Left lobe of liver (tissue), 2 donors: ENCODE measurements around the gene IQCK. TPM values are rescaled to one million over a fixed set of nuclear protein-coding genes. Genes with fewer than 3 reads are reported as not detected.

ENCODE experiments used
- ATAC-seq: fragments of 200-7000 bp; cut with Tn5 transposase; one replicate; pipeline ENCODE4 v1.9.1; 2020; ENCODE audit warnings: mild to moderate bottlenecking, moderate library complexity
- DNase-seq: peaks from one replicate; pipeline ENCODE4 v3.0.0-alpha.2; 2020; ENCODE audit warnings: low spot score
- total RNA-seq: library from RNA; stranded (reverse); gene quantifications from one replicate; pipeline ENCODE4 v1.2.1, GENCODE V29; 2021
- donor health status: DM: no; HTN: no; CAD: no; lungs with moderate emphysema.
- donor health status: DM: no; HTN: yes; CAD: no.

The IQCK gene
- total RNA-seq, 1 donor from 2014 or later, result 2.5 TPM

DNA sequence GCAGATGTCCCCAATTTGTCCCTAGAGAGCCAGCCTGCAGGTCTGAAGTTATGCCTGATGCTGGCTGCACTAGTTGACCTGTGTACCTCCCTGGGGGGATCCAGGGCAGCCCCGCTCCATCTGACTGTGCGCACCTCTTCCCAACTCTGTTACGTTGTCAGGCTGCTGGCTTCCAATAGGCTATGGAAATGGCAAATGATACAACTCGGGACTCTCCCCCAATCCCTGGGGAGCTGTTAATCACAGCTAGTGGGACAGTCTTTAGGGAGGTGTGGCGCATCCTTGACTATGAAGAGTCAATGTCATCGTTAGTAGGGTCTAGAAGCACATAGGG, 136.4 kb downstream of the IQCK start:
- ATAC-seq (no peak), DNase-seq (no peak)

DNA sequence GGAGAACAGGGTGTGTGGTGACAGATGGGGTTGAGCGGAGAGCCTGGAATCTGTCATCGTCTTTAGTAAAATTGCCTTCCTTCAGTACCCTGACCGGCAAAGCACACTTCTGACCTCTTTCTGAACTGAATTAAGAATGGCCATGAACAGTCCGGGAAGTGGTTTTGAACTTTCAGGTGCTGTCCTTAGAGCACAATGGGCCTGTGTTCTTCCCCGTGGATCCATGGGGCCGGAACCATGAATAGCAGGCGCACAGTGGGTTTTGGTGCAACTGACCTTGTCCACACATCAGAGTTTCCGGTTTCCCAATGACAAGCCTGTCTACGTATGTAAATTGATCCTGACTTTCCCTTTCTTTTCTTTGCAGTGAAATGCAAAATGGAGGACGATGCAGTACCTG, 138.0 kb downstream of the IQCK start:
- DNase-seq (no peak), ATAC-seq (no peak)

DNA sequence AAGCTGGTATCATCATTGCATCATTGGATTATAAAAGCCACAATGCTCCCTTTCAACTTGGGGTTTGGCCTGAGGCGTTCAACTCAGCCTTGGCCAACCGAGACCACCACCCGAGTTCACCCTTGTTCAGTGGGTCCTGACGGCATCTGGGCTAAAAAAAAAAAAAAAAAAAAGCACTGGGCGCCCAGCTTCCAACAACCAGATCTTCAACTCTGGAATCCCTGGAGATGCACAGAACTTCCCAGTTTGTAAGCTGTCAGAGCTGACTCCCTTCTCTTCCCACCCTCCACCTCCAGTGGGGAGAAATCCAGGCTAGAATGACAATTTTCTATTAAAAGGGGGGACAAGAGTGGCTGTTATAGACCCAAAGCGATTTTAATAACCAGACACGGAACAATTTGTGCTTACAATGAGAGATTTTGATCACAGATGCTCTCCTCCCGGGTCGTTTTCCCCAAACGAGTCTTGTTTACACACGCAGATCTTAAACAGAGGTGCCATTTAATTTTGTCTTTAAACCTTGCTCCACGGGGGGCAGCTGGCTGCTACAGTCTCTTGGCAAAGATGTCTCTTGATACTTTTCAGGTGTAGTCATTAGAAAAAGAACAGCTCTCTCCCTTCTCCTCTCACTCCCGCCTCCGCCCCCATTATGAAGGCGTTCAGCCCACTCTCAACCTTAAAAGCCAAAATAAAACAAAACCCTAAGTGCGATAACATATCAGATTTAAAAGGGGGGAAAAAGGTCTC, 139.7 kb downstream of the IQCK start:
- ATAC-seq, result no peak
- no peak for DNase-seq

DNA sequence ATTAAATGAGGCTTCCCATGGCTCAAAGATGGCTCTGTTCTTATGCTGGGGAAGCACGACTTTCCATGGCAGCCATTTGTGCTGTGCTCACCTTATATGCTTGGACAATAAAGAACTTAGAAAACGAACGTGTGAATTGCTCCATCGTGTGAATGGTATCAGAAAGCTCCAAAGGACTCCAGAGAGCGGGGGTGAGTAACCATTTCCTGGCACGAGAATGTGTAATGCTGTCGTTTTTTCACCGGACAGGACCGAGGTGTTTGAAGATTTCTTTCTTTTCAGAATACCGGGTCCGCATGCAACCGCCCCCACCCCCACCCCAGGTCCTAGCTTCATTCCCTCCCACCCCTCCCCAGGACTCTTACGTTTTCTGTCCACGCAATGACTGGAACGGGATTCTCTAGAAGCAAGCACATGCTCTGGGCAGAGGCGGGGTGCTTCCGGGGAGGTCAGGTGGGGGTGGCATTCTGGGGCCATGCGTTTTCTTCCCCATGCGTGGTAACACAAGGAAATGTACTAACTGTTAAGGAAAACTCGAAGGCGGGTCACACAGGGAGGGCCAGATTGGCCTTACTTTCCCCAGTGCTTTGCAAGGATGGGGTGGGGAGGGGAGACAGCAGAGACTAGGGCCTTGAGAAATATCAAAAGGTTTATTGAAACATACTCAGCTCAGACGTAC, 140.4 kb downstream of the IQCK start:
- ATAC-seq (no peak), DNase-seq (no peak)

DNA sequence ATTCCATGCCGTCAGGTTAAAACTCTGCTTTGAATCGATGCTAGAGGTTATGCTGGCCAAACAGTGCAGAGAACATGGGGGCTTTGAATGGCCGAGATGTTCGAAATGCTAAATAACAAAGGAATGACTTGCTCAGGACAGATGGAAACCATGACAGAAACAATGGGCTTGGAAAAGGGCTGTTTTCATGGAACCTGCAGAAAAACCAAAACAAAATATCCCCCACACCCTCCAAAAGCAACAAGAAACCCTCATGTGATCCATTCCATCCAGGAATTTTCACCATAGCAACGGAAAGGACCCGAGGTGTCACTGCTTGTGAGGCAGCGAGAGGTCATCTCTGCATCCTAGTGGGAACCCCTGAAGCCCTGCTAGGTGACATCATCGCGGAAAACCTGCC, 141.1 kb downstream of the IQCK start:
- ATAC-seq (no peak), DNase-seq (no peak)

DNA sequence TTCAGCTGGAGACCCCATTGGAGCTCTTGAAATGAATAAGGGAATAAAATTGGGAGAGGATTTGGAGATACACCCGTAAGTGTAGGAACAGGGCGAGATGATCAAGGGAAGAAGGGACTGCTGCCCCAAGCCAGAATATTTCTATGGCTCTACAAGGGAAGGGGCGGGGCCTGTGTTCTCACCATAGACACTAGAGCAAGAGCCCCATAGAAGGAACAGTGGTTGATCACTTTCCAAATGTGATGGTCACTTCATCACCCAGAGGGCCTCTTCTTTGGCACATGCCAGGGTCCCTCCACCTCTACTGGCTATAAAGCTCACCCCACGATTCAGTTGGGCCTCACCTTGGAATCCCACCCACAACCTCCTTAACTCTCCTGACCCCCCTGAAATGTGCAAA, 141.5 kb downstream of the IQCK start:
- ATAC-seq (no peak), DNase-seq (no peak)

DNA sequence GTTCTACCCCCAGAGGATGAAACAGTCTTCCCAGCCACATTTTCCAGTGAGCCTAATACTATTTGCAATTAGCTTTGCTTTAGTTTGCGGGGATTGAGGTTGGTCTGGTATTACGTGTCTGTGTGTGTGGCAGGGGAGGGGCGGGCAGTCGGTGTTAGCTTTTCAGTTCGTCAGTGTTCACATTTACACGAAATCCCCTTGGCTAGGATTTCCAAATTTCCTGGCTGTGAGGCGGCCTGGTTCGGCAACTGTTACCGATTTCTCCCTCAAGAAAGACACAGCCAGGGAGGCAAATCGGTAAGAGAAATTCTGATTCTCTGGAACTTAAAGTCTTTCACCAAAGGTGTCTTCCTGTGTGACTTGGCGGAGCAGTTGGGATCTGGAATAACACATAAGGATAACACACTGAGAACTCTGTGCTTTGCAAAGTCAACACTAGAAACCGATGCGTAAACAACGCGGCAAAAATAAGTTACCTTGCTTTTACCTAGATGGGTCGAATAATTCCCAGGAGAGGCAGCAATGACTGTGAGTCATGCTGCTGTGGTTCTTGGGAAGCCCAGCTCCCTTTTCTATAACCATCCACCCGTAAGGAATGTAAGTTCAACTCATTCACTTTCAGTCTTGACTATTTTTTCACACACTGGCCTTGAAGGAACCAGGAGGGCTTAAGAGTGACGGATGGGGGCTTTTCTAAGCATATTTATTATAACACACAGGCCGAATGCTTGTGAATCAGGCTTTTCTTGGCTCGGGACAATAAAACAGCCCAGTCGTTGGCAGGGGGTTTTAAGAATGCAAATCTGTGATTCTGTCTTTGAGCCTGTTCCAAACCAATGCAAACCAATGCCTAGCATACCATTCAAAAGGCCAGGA, 142.3 kb downstream of the IQCK start:
- DNase-seq, result no peak
- no peak for ATAC-seq

DNA sequence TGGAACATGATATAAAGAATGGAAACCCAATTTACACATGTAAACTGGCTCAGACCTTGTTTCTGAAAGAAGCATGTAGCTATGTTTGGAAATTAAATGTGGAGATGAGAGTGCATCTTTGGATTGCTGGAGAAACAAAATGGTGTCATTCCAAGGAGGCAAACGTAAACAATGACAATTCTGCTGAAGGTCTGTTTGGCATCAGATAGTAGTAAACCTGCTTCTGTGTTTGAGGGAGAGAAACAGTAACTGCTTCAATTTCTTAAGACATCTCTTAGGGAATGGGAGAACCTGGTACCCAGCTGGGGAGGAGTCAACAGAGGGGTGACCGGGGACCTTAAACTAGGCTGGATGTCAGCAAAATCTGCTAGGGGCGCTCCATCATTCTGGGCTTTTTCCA, 143.1 kb downstream of the IQCK start:
- DNase-seq (no peak), ATAC-seq (no peak)

DNA sequence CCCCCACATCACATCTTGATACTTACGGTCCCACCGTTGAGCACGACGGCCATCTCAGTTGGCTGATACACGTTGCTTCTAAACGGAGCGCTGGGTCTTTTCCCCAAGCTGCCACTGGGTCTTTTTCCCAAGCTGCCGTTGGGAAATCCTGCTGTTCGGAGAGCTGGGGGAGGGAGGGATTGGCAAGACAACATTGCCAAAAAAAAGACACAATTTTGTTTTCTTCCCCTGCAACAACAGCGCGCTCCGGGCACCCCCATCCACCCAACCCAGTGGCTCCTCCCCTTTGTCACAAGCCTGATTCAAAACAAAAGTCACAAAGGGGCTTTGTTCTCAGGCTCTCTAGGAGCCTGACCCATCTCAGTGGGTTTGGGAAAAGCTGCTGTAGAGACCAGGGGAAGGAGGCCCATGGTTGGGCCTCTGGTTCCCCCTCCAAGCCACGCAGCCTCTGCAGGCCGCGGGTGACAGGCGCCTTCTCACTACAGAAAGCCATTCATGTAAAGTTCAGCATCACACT, 143.8 kb downstream of the IQCK start:
- DNase-seq (no peak), ATAC-seq (no peak)

DNA sequence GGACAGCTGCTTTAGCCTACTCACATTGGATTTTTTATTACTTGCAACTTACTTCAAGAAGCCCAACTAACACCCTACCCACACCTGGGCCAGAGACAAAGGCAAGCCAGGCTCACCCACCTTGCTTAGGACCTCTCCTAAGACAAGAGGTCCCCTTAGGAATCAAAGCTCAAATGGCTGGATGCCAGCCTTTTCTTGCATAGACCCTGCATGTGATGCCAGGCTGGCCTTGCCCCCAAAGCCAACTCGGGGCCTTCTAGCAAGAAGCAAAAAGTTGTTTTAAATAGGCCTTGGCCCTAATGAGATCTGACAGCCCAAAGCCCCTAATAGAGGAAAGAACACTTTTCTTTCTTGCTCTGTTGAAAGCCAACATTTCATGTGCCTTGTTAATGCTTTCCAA, 145.9 kb downstream of the IQCK start:
- DNase-seq (no peak), ATAC-seq (no peak)

DNA sequence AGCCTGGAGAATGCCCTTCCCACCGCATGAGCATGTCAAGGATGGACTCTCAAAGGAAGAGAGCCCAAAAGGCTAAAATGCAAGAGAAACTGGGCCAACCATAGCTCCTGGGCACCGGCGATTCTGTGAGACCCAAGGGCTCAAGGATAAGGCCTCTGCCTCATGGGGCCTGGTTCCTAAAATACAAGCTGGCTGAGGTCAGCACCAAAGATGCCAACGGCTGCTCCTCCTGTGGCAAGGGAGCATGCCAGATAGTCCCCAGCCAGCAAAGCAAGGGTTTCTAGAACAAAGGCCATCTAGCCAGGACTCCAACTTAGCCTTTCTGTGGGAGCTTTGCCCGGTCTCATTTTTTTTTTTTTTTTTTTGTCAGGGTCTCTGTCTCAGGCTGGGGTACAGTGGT, 146.5 kb downstream of the IQCK start:
- no peak for DNase-seq
- no peak for ATAC-seq

DNA sequence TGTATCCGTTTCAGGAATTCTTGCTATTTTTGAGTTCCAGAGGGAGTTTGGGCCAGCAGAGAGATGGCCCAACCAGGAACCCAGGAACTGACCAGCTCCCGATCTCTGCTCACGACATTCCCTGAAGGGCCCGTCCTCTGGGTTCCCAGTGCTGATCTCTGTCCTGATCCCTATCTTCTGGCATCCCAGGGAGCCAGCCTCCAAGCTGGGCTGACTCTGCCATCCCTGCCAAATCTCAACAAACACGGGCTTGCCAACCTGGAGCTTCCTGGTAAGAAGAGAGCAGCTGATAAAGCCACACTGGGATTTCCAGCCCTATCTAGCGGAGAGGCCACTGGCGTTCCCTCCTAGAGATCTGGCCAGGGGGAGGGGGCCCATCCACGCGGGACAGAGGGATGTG, 150.3 kb downstream of the IQCK start:
- no peak for ATAC-seq
- no peak for DNase-seq

DNA sequence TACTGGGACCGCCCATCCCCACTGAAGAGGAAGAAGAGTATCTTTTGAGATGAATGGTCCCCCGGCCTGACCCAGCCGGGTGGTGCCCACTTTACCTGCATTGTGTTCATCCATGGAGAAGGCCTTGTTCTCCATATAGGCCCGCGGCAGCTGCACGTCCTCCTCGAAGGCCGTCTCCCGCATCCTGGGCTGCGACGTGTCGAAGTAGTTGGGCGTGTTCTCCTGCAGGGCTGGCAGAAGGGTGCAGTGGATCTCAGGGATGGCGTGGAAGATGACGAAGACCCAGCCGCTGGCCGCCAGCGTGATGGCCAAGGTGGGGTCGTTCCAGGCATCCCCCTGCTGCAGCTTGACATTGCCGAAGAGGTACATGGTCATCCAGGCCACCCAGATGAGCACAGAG, 153.7 kb downstream of the IQCK start:
- DNase-seq, result no peak
- ATAC-seq, result no peak

DNA sequence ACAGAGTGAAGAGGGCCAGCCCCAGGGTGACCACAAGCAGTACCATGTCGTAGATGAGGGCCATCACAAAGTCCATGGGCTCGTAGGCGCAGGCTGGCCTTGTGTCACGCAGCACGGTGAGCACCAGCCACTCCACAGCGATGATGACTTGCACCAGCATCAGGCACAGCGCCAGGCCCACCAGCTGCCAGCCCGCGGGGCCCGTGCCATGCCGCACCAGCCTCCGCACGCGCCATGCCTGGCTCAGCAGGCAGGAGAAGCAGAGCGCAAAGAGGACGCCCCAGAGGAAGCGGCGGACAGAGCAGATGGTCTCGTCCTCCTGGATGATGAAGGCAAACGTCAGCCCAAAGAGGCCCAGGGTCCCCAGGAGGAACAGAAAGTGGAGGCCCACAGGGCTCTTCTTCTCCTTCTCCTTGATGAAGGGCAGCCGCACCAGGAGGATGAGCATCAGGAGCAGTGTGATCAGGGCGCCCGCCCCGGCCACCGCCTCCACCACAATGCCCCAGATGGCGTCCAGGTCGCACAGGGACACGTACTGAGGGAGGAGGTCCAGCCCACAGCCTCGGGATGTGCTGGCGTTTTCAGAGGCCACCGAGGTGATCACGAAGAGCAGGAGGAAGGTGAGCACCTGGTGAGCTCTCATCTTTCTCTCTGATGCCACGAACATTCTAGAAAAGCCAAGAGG, 154.2 kb downstream of the IQCK start:
- DNase-seq, result no peak
- no peak for ATAC-seq

DNA sequence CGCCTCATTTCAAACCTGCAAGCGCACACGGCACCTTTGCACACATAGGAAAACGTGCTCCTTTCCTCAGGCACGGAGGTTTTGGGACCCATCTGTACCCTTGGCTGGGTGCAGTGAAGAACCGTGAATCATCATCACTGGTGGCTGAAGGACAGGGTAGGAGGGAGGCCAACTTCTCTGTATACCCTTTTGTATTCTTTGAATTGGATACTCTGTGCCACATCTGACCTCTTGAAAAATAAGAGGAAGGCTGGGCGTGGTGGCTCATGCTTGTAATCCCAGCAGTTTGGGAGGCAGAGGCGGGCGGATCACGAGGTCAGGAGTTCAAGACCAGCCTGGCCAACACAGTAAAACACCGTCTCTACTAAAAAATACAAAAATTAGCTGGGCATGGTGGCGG, 154.9 kb downstream of the IQCK start:
- no peak for ATAC-seq
- no peak for DNase-seq

DNA sequence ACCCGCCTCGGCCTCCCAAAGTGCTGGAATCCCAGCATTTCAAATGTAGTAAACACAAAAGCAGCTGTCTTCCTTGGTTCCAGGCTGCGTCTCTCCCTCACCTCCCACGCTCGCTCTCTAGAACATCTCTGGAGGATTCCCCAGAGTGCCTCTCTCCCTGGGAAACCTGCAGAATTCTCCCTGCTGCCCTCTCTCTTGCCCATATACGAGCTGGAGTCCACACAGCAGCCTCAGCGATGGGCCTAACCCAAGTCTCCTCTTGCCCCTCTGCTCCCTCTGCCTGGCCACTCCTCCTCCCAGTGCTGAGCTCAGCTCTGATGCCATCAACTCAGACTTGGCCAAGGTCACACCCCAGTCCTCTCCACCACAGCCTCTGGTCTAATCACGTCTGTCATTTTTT, 156.0 kb downstream of the IQCK start:
- ATAC-seq (no peak), DNase-seq (no peak)

DNA sequence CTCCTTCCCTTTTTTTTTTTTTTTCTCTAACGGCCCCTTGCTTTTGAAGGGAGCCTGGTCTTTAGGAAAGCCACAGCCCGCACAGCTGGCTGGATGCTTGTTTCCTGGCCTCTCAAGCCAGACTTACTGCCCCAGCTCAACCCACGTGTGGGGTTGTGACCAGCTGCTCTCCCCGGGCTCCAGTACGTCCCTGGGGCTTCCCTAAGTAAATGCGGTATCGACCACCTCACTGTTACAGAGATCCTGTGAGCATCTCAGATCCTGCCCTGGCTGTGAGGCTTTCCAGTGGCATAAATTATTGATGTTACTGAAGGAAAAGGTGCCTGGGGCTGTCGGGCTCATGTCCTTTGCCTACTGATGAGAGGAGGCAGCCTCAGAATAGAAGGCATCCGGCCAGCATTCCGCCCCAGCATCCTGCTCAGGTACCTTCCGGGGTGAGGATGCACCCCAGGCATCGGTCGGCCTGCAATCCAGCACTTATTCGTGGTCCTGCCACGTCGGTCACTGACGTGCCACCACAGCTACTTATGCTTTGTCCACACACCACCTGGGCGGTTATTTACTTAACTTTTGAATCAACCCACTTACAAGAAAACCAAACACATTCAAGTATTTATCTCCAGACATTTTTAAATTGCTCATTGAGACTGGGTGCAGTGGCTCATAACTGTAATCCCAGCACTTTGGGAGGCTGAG, 156.9 kb downstream of the IQCK start:
- DNase-seq, result no peak
- ATAC-seq, result no peak

DNA sequence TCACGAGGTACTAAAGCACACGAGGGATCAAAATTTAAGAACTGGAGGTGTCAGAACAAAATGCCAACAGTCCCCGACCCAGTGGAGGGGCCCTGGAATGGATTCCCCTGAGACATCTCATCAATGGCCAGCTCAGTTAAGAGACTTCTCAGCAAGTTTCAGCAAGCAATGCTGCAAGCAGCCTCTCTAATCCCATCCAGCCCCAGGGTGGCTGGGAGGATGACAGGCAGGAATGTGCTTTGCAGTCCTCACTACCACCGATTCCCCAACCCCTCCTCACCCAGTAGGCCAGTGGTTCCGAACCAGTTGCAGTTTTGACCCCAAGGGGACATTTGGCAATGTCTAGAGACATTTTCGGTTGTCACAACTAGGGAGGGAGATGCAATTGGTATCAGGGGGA, 157.8 kb downstream of the IQCK start:
- DNase-seq (no peak), ATAC-seq (no peak)

DNA sequence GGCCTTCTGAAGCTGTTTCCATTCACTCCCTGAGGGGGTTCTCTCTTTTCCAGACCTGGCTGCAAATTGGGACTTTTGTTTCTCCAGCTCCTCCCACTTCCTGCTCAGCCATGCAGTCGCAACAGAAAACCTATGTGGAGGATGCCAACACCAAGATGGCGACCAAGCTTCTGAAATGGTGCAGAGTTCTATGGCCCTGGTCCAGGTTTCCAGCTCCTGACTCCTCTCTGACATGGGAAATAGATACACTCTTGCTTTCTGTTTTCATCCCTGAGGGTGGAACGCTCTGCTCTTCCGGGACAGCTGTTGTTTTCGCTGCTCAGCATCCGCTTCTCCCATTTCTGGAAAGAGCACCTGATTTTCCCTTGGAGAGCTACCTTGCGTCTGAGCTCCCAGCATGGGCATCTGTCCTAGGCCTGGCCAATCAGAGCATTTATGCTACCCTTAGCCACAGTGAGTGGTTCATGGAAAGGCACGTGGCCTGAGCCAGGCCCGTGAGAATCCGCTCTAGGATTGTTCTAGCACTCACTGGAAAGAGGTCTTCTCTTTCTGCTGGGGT, 158.5 kb downstream of the IQCK start:
- DNase-seq (no peak), ATAC-seq (no peak)

DNA sequence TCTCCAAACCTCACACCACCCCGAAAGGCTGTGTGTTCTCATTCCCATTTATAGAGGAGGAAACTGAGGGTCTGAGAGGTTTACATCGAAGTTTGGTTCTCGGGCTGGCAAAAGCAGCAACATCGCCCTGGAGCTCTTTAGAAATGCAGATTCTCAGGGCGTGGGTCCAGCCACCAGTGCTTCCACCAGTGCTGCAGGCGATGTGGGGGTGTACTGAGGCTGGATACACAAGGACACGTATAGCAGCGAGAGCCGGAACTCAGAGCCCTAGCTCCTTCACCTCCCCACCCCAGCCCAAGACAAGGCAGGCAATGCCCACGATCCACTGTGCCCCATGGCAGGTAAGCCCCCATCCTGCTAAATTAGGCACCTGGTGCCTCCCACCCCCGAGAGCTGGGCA, 160.7 kb downstream of the IQCK start:
- no peak for ATAC-seq
- no peak for DNase-seq
